Esophagus squamous epithelium (tissue), 5 donors: ENCODE measurements around the gene PSAT1. TPM values are rescaled to one million over a fixed set of nuclear protein-coding genes. Genes with fewer than 3 reads are reported as not detected.

Experiments used
- DNase-seq: peaks from one replicate; lab custom pipeline; 2025; lab: John Stamatoyannopoulos, UW
- H3K27ac ChIP-seq, 4 donors: fragments of 200-600 bp; sonication (generic); one replicate each; pipeline ENCODE4 v1.5.1; 2016 to 2019; ENCODE audit warnings: mild to moderate bottlenecking in 1 of 4
- H3K27me3 ChIP-seq, 4 donors: fragments of 200-600 bp; sonication (generic); 1 replicate in 3 of 4; 2 replicates in 1 of 4; pipeline versions ENCODE4 v1.5.1 to v1.6.0; 2017 to 2021; ENCODE audit warnings: antibody characterized with exemption in 1 of 4
- H3K36me3 ChIP-seq, 3 donors: fragments of 200-600 bp; sonication (generic); one replicate each; pipeline ENCODE4 v1.5.1; 2016 to 2019
- H3K4me1 ChIP-seq, 3 donors: fragments of 200-600 bp; sonication (generic); one replicate each; pipeline ENCODE4 v1.5.1; 2017 to 2019
- H3K4me3 ChIP-seq, 4 donors: fragments of 200-600 bp; sonication (generic); 1 replicate in 3 of 4; 2 replicates in 1 of 4; pipeline ENCODE4 v1.5.1; 2016 to 2019; ENCODE audit warnings: mild to moderate bottlenecking in 2 of 4, moderate library complexity in 1 of 4
- H3K9me3 ChIP-seq, 3 donors: fragments of 200-600 bp; sonication (generic); one replicate each; pipeline ENCODE4 v1.5.1; 2016 to 2019
- CTCF ChIP-seq, 6 experiments: fragments of 450-650 bp in 4 of 6; fragments of 200-600 bp in 2 of 6; sonication (generic) in 2 of 6; IDR thresholded peaks; one replicate each; pipeline ENCODE4 v1.5.1; 2016 to 2019; ENCODE audit warnings: antibody characterized with exemption in 6 of 6, mild to moderate bottlenecking in 4 of 6, moderate library complexity in 4 of 6
- POLR2A ChIP-seq, 4 donors: fragments of 450-650 bp; IDR thresholded peaks; one replicate each; pipeline ENCODE4 v1.6.1; 2017; ENCODE audit warnings: antibody characterized with exemption in 4 of 4, mild to moderate bottlenecking in 4 of 4, moderate library complexity in 3 of 4
- WGBS, 2 donors: methylation state at CpG; one replicate each; pipeline ENCODE4 v1.1.5; 2018; 5-methylcytosine and 5-hydroxymethylcytosine counted together
- intact Hi-C: fragments of 100-400 bp; cut with DNase I; formaldehyde crosslinking; loops from one replicate; pipeline ENCODE4 v1.15.0; 2022
- total RNA-seq, 4 donors: library from RNA; depleted of rRNA; stranded (reverse); fragments of >200 nt; gene quantifications; one replicate each; pipeline ENCODE4 v1.1.0, GENCODE V29; 2016
- donor health status: DM: yes; HTN: yes; CAD: no.

Gene PSAT1
- total RNA-seq, 4 donors from 2014 or later: 16.2 to 76.1 (median 37.8) TPM

- no peak for DNase-seq
- Histone ChIP-seq H3K4me3 (peak overlapping the region in 3 of 4 donors; percentile 64 to 72 (median 65)), H3K36me3 (peaks cover 0 to 1% (median 0%) of the 10 kb centered on the region in 3 donors), H3K4me1 (peaks cover 4 to 49% (median 17%) of the 10 kb centered on the region in 3 donors), H3K9me3 (no peaks in the 10 kb centered on the region), H3K27me3 (peaks cover 0 to 21% (median 0%) of the 10 kb centered on the region in 4 donors), H3K27ac (peak overlapping the region; percentile 62 to 86 (median 80))
- intact Hi-C loops: no loop called here
- 47 to 71% methylated on average over 5 to 6 of the region's 6 CpGs for WGBS, 2 donors
- TF ChIP-seq POLR2A (IDR thresholded peaks at IDR 0.05) (no peak), CTCF (IDR thresholded peaks at IDR 0.05) (no peak)
Measured at GRCh38 chr9:78295731-78296130, 1.2 kb upstream of the PSAT1 start.

DNA sequence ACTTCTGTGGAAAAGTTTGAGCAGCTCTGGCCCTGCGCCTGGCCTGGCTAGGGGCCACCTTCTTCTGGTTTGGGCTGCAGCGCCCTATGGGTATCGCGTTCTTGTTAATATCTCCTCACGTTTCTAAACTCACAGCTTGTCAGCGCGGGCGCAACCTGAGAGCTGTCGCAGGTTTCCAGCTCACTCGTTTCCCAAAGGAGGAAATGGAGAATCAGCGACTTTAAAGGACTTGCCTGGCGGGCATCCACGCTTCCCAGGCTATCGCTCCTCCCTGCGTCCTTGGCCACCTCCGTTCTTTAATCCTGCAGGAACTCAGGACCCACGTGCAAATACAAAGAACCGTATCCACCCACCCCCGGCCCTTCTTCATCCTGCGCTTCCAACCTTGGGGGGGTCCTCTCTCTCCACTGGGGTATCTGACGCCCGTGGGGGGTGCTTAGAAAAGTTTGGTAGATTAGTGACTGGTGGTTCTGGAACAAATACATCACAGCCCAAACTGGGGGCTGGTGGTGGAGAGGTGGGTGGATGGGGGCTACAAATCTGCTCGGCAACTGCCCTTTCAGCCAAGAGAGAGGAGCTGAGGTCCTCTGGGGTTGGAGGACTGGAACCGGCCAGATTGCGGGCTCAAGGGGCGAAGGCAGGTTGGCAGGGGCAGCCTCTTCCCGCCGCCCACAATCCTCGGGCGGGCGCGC is 578 bp upstream of the PSAT1 start:
- Histone ChIP-seq H3K4me3 (peak overlapping the region; percentile 62 to 72 (median 64)), H3K27ac (peak overlapping the region; percentile 62 to 86 (median 80)), H3K9me3 (no peaks in the 10 kb centered on the region), H3K36me3 (peaks cover 0 to 7% (median 0%) of the 10 kb centered on the region in 3 donors), H3K27me3 (peaks cover 0 to 24% (median 0%) of the 10 kb centered on the region in 4 donors), H3K4me1 (peaks cover 4 to 43% (median 15%) of the 10 kb centered on the region in 3 donors)
- intact Hi-C loops: no loop called here
- no peak for TF ChIP-seq CTCF (IDR thresholded peaks at IDR 0.05)
- peak in 2 of 4 donors; percentile 15 to 40 for TF ChIP-seq POLR2A (IDR thresholded peaks at IDR 0.05)
- WGBS, 2 donors: 4 to 14% methylated on average over 22 to 23 of the region's 32 CpGs
- no peak for DNase-seq

DNA sequence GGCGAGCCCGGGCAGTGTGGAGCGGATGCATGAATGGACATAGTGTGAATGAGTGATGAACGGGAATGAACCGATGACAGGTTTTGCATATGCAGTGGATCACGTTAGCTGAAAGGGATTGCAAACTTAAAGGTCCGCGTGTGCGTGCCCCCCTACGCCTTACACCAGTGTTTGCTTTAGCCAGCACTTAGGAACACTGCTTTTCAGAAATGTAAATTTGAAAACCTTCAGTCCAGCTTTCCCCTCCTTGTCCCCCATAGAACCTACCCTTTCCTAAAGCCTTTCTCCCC is 692 bp downstream of the PSAT1 start:
- peaks cover 0 to 12% (median 0%) of the 10 kb centered on the region in 3 donors for H3K36me3 ChIP-seq
- H3K4me1 ChIP-seq: peaks cover 4 to 34% (median 15%) of the 10 kb centered on the region in 3 donors
- DNase-seq: no peak
- TF ChIP-seq POLR2A (IDR thresholded peaks at IDR 0.05): no peak
- peak overlapping the region; percentile 62 to 72 (median 64) for H3K4me3 ChIP-seq
- H3K27me3 ChIP-seq: peaks cover 0 to 24% (median 0%) of the 10 kb centered on the region in 4 donors
- intact Hi-C loops: no loop called here
- peak overlapping the region; percentile 4 to 86 (median 80) for H3K27ac ChIP-seq
- no peaks in the 10 kb centered on the region for H3K9me3 ChIP-seq
- 0 to 2% methylated on average over 9 to 10 of the region's 10 CpGs for WGBS, 2 donors

GRCh38 chr9:78298046-78298765 is 1.3 kb downstream of the PSAT1 start:
- DNase-seq: no peak

DNA sequence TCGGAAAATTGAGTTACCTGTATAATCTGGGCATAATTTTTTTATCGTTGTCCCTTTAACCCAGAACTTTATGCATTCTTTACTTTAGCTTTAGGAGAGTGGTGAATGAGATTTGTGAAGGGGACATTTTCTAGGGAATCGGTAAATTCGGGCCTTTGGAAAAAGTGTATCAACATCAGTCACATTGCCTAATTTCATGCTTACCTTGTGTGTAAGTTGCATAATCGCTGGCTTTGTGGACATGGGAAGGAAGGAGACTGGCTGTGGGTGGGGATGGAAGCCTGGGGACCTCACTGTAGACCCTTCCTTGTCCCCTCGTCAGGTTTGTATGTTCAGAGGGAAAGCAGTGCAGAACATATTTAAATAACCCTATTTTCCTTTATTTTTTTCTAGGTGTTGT is 3.3 kb downstream of the PSAT1 start:
- Histone ChIP-seq H3K9me3 (no peaks in the 10 kb centered on the region), H3K36me3 (peaks cover 0 to 34% (median 0%) of the 10 kb centered on the region in 3 donors), H3K27me3 (peaks cover 0 to 24% (median 0%) of the 10 kb centered on the region in 4 donors), H3K27ac (no peak overlapping the region), H3K4me3 (no peak overlapping the region), H3K4me1 (peaks cover 4 to 34% (median 15%) of the 10 kb centered on the region in 3 donors)
- TF ChIP-seq POLR2A (IDR thresholded peaks at IDR 0.05): no peak
- no peak for TF ChIP-seq CTCF (IDR thresholded peaks at IDR 0.05)
- no peak for DNase-seq
- WGBS, 2 donors: 89 to 91% methylated on average over 6 of the region's 6 CpGs
- intact Hi-C loops: no loop called here

More at GRCh38 chr9:78298046-78298765, 1.3 kb downstream of the PSAT1 start:
- intact Hi-C loops: no loop called here
- no peak for TF ChIP-seq CTCF (IDR thresholded peaks at IDR 0.05)
- no peak for TF ChIP-seq POLR2A (IDR thresholded peaks at IDR 0.05)
- Histone ChIP-seq H3K27ac (peak overlapping the region; percentile 4 to 86 (median 80)), H3K27me3 (peaks cover 0 to 24% (median 0%) of the 10 kb centered on the region in 4 donors), H3K4me1 (peaks cover 4 to 34% (median 15%) of the 10 kb centered on the region in 3 donors), H3K4me3 (peak overlapping the region; percentile 62 to 72 (median 64)), H3K36me3 (peaks cover 0 to 16% (median 0%) of the 10 kb centered on the region in 3 donors), H3K9me3 (no peaks in the 10 kb centered on the region)
- WGBS, 2 donors: 6 to 7% methylated on average over 14 to 15 of the region's 16 CpGs
